ENCODE measurements around the gene MPRIP. TPM values are rescaled to one million over a fixed set of nuclear protein-coding genes. Genes with fewer than 3 reads are reported as not detected.

The MPRIP gene
- total and polyA plus RNA-seq, 2 experiments from 2014 or later = 80.4 to 172 TPM

GRCh38 chr17:17086585-17086984 is 44.3 kb downstream of the MPRIP start:
- Histone ChIP-seq H3K36me3 (no peaks in the 10 kb centered on the region), H3K27ac (no peak overlapping the region), H3K9me3 (ENCODE audit: low read depth) (no peaks in the 10 kb centered on the region), H3K4me3 (no peak overlapping the region), H3K4me1 (ENCODE audit: low read depth) (no peaks in the 10 kb centered on the region), H3K27me3 (no peaks in the 10 kb centered on the region)
- no peak for TF ChIP-seq CTCF (IDR thresholded peaks at IDR 0.05; ENCODE audit: low read depth, low read length)
- DNase-seq (ENCODE audit: low read depth in 1 of 2, low spot score in 1 of 2) = no peak

DNA sequence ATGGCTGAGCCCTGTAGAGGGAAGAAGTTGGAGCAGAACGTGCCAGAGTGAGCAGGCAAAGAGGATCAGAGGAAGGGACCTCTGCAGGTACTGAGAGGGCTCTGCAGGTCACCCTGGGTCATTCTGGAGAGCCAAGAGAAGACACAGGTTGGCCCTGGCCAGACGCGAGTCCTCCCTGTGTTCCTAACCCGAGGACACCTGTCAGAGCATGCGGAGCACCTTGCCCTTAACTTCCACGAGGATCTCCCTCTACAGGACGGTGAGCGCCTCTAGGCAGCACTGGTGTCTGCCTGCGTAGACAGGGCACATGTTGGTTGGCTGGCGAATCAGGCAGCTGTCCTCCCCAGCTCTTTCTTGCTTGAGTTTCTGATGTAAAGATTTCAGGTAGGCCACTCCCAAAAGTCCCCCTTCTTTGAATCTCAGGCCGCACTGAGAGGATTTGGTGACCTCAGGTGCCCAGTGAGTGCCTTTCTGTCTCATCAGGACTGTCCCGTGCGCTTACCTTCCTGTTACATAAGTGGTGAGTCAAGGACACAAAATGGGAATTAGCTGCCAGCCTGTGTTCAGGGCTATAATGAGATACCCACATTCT is 45.3 kb downstream of the MPRIP start:
- peaks cover 3% of the 10 kb centered on the region for H3K4me1 ChIP-seq (ENCODE audit: low read depth)
- no peak overlapping the region for H3K4me3 ChIP-seq
- H3K27ac ChIP-seq = no peak overlapping the region
- no peak for DNase-seq (ENCODE audit: low read depth in 1 of 2, low spot score in 1 of 2)
- no peaks in the 10 kb centered on the region for H3K36me3 ChIP-seq
- no peaks in the 10 kb centered on the region for H3K9me3 ChIP-seq (ENCODE audit: low read depth)
- H3K27me3 ChIP-seq = no peaks in the 10 kb centered on the region
- TF ChIP-seq CTCF (IDR thresholded peaks at IDR 0.05; ENCODE audit: low read depth, low read length) = no peak

GRCh38 chr17:17088086-17088485 is 45.8 kb downstream of the MPRIP start:
- DNase-seq (ENCODE audit: low read depth in 1 of 2, low spot score in 1 of 2) = no peak
- Histone ChIP-seq H3K27ac (no peak overlapping the region), H3K36me3 (no peaks in the 10 kb centered on the region), H3K9me3 (ENCODE audit: low read depth) (no peaks in the 10 kb centered on the region), H3K4me1 (ENCODE audit: low read depth) (peaks cover 5% of the 10 kb centered on the region), H3K4me3 (no peak overlapping the region), H3K27me3 (no peaks in the 10 kb centered on the region)
- TF ChIP-seq CTCF (IDR thresholded peaks at IDR 0.05; ENCODE audit: low read depth, low read length) = no peak

DNA sequence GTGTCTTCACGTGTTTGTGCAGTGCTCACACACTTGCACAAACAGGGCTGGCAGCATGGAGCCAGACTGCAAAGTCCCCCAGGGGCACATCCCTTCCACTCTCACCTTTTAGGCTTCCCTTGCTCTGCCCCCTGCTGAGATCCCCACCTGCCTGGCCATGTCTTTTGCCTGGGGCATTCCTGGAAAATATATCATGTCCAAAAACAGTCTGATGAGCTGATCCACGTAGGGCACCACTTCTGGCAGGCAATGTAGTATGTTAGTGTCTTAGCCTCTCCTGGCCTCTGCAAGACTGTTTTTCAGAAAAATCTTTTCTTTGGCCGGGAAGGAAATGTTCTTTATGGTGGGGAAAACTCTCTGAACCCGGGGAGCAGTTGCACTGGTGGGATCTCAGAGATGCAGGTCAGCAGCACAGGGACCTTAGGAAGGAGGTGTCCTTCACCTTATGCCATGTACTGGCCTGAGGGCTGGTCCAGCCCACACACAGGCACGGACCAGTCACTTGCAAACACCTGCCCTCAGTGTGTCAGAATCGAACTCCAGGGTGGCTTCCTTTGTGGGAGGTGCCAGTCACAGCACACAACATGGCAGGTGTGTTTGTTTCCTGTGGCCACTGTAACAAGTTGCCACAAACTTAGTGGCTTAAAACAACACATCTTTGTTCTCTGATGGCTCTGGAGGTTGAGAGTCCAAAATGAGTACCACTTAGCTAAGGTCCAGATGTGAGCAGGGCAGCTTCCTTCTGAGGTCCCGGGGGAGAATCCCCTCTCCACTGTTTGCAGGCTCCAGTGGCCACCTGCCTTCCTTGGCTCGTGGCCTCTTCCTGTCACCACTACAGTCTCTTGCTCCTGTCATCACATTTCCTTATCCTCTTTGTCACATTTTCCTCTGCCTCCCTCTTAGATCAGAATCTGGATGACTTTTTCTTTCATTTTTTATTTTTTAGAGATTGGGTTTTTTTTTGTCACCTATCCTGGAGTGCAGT is 46.6 kb downstream of the MPRIP start:
- Histone ChIP-seq H3K4me1 (ENCODE audit: low read depth) (peaks cover 5% of the 10 kb centered on the region), H3K27me3 (no peaks in the 10 kb centered on the region), H3K4me3 (no peak overlapping the region), H3K27ac (no peak overlapping the region), H3K9me3 (ENCODE audit: low read depth) (no peaks in the 10 kb centered on the region), H3K36me3 (no peaks in the 10 kb centered on the region)
- no peak for TF ChIP-seq CTCF (IDR thresholded peaks at IDR 0.05; ENCODE audit: low read depth, low read length)
- no peak for DNase-seq (ENCODE audit: low read depth in 1 of 2, low spot score in 1 of 2)

GRCh38 chr17:17089796-17090641 is 47.8 kb downstream of the MPRIP start:
- no peak overlapping the region for H3K27ac ChIP-seq
- H3K27me3 ChIP-seq = no peaks in the 10 kb centered on the region
- no peak for TF ChIP-seq CTCF (IDR thresholded peaks at IDR 0.05; ENCODE audit: low read depth, low read length)
- no peak overlapping the region for H3K4me3 ChIP-seq
- DNase-seq (ENCODE audit: low read depth in 1 of 2, low spot score in 1 of 2) = no peak
- no peaks in the 10 kb centered on the region for H3K9me3 ChIP-seq (ENCODE audit: low read depth)
- H3K36me3 ChIP-seq = no peaks in the 10 kb centered on the region
- H3K4me1 ChIP-seq (ENCODE audit: low read depth) = peaks cover 5% of the 10 kb centered on the region
